DMS 273 treated with DMSO at 0.1 percent for 48 hours (cell line): ENCODE results near the gene FBXL5.

Experiments used
- DNase-seq: peaks from one replicate; lab custom pipeline; 2025; lab: John Stamatoyannopoulos, UW

FBXL5 gene

GRCh38 chr4:15558561-15558960, 96.6 kb downstream of the FBXL5 start:
- no peak for DNase-seq

GRCh38 chr4:15557786-15558550, 97.2 kb downstream of the FBXL5 start:
- no peak for DNase-seq

GRCh38 chr4:15556511-15557092, 98.6 kb downstream of the FBXL5 start:
- no peak for DNase-seq
